HG03159 (cell line): ENCODE measurements around the gene PAXX.
"Not testable (repeated sequence)": the region's sequence is repeated elsewhere in the genome, so short reads cannot be mapped to it uniquely, and the experiment has no call there.

Experiments used
- ATAC-seq: cut with Tn5 transposase; IDR thresholded peaks from one replicate; pipeline ENCODE4 v1.9.1; 2021; ENCODE audit warnings: mild to moderate bottlenecking, moderate library complexity; ENCODE audit not compliant: unreplicated experiment

Gene PAXX

DNA sequence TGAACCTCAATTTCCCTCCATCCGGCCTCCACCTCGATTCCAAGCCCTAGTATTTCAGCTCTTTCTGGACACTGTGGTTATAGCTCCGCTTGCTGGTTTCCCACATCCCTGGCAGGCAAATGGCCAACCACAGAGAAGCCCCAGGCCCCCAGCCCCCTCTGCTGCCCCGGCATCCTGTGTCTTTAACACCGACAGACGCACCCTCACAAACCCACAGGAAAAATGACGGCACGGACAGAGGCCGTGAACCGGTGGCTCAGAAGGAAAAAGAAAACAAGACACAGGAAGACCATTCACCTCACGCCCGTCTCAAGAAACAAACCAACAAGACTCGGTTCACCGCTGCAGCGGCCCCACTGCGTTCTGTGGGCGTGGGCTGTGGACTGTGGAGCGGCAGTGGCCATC, 5.6 kb downstream of the PAXX start:
- ATAC-seq = no peak

DNA sequence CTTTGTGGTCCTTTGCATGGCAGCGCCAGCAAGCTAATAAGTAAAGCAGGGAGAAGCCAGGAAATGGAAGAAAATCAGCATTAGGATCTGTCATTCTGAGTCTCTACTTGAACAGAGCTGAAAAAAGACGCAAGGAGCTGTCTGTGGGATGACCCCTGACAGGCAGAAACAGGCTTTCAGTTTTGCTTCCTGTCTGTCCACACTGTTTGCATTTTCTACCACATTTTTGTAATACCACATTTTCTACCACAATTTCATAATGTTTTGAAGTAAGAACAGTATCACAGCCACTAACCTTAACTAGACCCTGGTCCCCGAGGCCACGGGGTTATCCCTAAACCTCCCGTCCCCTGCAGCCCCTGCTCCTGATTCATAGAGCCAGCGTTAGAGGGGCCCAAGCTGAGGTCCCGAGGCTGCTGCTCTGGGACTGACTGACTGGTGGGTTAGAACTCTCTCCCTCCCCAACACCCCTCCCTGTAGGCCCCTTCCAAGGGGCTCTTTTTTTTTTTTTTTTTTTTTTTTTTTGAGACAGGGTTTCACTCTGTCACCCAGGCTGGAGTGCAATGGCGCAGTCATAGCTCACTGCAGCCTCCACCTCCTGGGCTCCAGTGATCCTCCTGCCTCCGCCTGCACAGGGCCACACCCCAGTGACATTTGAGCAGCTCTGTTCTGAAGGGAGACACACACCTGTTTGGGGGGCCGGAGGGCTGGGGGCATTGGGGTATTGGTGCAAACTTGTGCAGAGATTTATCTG, 8.1 kb downstream of the PAXX start:
- ATAC-seq = peak; percentile 81

DNA sequence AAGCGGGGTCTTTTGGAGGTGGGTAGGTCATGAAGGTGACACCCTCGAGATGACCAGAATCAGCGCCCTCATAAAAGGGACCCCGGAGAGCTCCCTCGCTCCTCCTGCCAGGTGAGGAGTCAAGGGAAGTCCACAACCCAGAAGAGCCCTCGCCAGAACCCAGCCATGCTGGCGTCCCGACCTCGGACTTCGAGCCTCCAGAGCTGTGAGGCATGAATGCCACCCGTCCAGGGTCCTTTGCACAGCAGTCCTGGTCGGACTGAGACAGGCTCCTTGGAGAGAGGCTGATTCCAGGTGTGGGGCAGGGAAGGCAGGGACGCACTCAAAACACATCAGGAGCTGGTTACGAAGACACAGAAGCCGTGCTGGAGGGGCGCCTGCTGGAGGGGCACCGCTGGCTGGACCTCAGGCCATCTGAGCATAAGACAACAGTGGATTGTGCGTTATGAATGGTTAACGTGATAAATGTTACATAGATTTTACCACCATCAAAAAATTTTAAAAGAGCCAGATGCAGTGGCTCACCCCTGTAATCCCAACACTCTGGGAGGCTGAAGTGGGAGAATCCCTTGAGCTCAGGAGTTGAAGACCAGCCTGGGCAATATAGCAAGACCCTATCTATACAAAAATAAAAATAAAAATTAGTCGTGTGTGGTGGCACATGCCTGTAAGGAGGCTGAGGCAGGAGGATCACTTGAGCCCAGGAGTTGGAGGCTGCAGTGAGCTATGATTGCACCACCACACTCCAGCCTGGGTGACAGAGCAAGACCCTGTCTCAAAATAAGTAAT, 9.8 kb downstream of the PAXX start:
- no peak for ATAC-seq

DNA sequence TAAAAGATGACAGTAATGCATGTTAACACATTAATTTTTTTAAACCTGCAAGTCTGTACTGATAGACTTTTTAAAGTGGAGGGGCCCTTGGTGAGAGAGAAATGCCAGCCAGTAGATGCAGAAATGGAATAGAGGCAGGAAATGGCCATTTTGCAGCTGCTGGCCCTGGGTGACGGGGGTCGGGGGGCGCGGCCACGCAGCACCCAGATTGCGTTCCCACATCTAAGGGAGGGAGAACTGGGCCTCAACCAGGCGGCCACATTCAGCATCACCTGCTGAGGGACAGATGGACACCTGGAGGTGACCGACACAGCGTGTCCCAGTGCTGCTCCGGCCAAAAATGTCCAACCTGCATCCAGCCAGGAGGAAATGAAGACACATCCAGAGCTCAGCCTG, 10.4 kb downstream of the PAXX start:
- no peak for ATAC-seq

DNA sequence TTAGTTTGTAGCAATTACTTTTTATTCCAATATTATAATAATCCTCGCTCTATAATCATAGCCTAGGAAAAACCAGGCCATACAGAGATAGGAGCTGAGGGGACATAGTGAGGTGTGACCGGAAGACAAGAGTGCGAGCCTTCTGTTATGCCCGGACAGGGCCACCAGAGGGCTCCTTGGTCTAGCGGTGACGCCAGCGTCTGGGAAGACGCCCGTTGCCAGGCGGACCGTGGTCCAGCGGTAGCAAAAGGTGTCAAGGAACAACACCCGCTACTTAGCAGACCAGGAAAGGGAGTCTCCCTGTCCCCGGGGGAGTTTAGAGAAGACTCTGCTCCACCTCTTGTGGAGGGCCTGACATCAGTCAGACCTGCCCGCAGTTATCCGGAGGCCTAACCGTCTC, 12.1 kb downstream of the PAXX start:
- not testable (repeated sequence) for ATAC-seq

DNA sequence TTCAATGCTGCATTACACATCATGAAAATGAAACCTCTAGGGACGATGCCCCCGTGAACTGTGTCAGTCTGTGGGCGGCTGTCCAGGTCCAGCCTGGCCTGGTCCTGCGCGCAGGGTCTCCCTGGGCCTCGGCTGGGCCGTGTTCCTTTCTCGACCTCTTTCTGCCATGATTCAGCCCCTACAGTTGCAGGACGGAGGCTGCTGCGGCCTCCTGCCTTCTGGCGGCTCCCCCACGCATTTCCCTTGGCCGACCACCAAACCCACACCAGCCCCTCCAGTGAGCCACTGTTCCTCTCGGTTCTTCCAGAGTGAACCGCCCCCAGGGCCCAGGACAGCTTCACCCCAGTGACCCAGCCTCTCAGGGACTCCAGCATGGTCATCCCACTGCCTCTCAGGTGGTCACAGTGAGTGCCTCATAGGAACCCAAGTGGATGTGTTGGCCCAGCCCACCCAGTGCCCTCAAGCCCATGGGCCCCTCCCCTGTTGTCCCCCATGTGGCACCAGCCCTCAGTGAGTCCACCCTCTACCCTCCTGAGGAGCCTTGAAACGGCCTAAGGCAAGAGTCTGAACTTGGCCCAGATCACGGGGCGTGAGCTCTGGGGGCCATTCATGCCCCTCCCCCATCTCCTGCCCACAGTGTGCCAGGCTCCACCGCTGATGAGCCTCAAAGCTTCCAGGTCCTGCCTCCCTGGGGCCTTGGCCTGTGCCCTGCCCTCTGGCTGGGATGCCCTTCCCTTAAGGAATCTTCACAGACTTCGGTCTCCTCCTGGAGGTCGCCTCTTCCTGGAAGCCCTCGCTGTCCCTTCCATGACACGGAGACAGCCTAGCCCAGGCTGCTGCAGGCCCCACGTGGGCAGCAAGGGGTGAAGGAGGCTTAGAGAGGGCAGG, 14.1 kb downstream of the PAXX start:
- no peak for ATAC-seq

DNA sequence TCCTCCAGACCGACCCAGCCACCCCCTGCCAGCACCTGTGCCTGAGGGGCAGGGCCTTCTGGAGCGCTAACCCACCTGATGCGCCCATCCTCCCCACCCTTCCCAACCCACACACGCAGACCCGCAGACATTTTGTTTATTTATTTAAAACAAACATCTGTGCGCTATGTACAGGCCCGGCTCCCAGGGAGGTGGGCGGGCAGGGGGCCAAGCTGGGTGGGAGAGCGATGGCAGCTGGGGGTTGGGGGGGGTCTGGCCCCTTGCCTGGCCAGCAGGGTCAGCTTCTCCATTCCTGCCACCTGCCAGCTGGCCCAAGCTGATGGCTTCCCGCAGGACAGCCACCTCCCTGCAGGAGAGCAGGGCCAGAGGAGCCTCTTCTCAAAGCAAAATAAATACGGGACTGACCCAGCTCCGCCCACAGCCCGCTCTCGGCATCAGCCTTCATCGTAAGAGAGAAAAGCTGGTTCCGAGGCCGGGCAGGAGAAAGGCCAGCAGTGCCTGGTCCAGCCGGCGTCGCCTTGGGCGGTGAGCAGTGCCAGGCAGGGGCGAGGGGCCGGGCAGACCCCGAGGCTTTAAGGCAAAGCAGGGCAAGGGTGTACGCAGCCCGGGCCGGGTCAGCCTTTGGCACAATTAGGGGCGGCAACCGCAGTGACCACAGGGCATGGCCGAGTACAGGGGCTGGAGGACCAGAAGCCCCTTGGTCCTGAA, 15.0 kb downstream of the PAXX start:
- ATAC-seq = no peak

DNA sequence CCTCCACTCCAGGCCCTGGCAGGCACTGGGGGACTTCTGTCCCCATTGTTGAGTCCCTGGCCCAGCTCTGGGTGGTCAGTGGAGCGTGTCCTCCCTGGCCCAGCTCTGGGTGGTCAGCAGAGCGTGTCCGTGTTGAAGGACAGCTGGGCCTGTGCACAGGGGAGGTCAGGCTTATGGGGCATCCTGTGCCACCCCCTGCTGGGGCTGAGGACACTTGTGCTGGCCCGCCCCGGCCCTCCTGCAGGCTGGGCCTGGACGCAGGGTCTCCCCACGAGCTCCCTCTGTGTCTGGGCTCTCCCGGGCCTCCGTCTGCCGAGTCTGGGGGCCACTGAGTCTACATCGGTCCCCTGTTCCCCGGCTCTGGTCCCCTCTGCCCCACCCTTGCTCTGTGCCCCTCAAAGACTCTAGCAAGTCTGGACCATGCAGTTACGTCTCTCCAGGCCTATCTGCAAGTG, 15.6 kb downstream of the PAXX start:
- no peak for ATAC-seq

DNA sequence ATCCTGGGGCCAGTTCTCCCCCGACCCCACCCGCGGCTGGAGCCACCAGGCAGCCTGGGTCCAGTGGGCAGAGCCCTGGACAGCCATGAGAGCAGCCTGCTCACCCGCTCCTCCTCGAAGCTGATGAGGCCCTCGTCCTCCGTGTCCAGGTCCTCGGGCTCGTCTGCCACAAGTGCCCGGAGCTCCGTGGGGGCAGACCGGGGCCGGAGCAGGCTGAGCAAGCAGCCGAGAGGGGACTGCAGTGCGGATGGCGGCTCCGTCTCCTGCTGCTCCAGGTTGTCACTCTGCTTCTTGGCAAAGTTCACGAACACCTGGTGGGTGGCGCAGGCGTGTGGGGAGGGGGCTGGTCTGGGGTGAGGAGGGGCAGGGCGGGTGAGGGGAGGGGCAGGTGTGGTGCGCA, 16.1 kb downstream of the PAXX start:
- ATAC-seq = no peak

DNA sequence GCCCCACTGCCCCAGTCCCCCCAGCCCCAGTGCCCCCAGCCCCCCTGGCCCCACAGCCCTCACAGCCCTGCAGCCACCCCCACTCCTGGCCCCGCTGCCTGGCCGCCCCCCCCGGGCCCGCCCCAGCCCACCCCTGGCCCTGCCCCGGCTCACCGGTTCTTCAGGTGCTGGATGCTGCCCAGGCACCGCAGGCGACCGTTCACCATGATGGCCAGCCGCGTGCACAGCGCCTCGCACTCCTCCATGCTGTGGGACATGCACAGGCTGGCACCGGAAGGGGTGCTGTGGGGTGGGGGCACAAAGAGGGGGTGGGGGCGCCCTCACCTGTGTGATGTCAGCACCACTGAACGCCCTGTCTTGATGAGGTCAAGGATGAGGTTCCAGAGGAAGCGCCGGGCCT, 17.0 kb downstream of the PAXX start:
- ATAC-seq = no peak

DNA sequence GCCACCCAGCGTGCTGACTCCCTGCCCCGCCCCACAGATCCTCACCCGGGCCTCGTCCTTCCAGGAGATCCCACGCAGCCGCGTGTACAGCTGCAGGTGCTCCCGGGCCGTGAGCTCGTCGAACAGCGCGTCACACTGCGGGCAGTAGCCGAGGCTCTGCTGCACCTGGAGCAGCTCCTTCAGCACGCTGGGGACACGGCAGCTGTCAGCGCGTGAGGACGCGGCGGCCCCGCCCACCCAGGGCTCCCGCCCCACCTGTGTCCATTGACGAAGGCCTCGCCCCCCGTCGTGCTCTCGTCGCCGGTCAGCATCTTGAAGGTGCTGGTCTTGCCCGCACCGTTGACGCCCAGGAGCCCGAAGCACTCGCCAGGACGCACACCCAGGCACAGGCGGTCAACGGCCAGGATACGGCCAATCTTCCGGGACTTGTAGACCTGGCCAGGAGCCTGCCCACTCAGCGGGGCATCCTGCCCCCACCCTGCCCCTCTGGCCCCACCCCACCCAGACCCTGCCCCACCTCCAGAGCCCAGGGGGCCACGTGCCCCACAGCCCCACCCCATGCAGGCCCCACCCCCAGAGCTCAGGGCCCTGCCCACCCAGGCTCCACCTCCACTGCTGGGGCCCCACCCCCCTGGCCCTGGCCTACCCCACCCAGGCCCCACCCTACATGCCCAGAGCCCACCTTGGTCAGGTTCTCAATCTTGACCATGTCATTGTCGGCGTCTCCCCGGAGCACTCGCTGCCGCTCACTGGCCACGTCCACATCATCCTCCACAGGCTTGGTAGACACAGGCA, 17.9 kb downstream of the PAXX start:
- no peak for ATAC-seq

DNA sequence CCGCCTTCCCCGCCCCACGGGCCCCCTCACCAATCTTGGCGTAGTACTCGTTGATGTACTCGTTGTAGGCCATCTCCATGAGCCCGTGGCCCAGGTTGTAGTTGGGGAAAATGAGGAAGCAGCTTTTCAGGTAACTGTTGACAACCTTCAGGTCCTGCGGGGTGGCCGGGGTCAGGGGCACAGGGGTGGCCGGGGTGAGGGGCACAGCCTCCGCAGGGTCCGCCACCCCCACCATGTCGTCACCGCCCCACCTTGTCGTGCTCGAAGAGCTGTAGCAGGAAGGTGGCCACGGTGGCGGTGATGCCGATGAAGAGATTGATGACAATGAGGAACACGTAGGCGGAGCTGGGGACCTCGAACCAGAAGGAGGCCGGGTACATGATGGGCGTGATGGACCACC, 18.9 kb downstream of the PAXX start:
- no peak for ATAC-seq

DNA sequence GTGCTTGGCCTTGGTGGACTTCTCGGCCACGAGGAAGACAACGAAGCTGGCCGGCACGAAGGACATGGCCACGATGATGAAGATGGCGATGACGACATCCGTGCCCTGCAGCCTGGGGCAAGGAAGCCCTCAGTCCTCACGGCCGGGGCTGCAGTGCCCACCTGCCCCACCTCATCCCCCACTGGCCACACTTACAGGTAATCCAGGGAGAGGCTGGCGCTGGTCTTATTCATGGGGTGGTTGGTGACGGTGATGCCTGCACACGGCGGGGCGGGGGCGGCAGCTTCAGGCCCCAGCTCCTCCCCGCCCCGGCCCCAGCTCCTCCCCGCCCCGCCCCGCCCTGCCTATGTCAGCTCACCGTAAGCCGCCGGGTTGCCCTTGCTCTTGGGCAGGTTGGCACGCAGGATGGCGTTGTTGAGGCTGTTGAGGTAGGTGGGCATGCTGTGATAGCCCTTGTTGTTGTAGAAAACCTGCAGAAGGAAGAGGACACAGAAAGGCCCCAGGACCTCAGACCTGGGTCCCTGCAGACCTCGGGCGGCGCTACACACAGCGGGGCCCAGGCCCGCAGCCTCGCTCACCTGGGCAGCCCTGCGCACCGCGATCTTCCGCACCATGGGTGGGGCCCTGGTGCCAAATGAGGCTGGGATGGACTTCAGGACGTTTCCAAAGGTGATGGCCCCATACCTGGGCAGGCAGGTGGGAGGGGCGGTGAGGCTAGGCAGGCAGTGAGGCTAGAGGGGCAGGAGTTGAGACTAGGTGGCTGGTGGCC, 19.9 kb downstream of the PAXX start:
- ATAC-seq = no peak

DNA sequence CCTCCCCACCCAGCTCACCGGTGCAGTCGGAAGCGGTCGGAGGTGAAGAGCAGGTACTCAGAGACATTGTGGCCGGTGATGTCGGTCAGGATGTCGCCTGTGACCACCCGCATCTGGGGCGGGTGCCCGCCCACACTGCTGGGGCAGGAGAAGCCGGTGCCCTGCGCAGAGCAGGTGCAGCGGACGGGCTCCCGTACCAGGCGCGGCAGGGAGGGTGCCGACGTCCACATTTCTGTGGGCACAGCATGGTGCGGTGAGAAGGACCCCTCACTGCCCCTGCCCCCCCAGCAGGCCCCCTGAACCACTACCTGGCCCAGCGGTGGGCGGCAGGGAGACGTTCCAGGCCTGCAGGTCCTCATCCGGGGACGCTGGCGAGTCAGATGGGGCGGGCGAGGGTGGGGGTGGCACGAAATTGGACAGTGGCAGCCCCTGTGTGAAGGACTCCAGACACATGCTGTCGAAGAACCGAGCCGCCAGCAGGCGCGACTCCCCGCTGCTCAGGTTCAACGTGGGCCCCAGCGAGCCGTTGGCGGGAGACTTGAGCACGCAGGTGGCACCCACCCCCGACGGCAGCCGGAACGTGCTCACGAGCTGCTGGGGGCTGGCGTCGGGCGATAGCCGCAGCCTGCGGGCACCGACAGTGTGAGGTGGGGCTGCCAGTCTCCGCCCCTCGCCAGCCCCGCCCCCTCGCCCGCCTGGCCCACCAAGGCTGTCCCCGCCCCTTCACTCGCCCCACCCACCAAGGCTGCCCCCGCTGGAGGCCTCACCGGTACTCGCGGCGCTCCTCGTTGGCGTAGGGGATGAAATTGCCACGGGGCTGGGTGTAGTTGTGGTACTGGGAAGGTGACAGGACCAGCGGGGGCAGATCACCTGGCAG, 20.7 kb downstream of the PAXX start:
- ATAC-seq = no peak

DNA sequence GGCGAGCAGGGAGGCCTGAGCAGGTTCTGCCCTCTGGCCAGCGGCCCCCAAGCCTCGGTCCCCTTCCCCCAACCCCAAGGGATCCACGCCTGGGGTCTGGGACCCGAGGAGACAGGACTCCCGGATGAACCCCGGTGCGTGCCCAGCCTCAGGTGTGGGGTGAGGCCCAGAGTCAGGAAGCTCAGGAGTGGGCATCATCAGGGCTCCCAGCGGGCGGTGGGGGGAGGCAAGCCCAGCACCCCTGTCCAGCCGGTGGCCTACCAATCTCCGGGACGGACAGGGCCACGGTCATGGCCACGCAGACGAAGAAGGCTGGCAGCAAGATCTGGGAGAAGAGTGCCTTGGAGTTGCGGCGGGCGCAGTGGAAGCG, 21.3 kb downstream of the PAXX start:
- ATAC-seq = no peak

DNA sequence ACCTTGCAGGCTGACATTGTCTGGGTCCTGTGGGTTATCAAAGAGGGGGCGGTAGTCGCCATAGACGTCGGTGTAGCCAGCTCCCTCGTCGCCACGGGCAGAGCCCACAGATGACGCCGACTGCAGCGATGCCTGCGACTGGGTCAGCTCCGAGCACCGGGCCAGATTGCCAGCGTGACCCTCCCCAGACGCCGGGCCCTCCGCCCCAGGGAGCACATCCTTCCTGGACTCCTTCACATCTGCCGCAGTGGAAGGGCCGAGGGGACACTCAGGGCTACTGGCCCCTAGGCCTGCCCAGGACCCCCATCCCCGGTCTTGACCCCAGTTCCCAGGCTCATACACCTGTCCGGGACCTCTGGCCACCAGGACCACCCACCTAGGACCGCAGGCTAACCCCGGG, 21.9 kb downstream of the PAXX start:
- ATAC-seq = no peak

DNA sequence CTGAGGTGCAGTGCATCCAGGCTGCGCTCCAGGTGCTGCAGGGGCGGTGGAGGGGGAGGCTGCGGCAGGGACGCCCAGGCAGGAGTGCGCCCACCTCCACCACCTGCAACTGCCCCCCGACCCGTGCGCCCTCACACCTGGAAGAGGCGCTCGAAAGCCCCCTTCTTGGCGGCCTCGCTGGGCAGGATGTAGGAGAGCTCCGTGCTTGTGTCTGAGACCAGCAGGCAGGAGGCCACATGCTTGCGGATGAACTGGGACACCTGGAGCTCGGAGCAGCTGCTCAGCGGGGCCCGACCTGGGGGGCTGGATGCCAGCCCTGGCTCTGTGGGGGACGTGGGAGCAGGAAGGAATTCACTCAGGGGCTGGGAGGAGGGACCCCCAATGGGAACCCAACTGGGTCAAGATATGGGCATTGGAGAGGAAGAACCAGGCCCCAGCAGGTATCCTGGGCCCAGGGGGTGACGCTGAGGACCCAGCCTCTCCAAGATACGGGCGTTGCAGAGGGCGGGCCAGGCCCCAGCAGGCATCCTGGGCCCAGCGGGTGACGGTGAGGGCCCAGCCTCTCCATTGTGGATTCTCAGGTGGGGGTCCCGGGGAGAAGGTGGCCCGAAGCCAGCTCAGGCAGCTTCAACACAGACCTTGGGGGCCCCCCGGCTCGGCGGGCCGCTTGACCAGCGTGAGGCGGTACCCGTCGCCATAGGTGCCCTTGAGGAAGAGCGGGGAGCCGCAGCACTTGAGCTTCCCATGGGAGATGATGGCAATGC, 22.7 kb downstream of the PAXX start:
- ATAC-seq = no peak

DNA sequence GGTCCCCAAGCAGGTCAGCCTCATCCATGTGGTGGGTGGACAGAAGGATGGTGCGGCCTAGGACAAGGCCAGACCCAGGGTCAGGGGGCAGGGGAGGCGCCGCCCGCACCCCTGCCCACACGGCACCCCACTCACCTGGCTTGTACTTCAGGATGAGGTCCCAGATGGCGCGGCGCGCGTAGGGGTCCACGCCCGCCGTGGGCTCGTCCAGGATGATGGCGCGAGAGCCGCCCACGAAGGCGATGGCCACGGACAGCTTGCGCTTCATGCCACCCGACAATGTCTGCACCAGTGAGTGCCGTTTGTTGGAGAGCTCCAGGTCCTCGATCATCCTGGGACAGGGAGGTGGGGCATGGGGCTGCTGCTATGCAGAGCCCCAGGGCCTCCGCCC, 23.3 kb downstream of the PAXX start:
- no peak for ATAC-seq
